HG03045 (cell line): ENCODE data around the gene SYNDIG1.

ENCODE experiments used
- ATAC-seq: cut with Tn5 transposase; IDR thresholded peaks from one replicate; pipeline ENCODE4 v1.9.1; 2021; ENCODE audit warnings: mild to moderate bottlenecking, moderate library complexity; ENCODE audit not compliant: unreplicated experiment

SYNDIG1 gene

DNA sequence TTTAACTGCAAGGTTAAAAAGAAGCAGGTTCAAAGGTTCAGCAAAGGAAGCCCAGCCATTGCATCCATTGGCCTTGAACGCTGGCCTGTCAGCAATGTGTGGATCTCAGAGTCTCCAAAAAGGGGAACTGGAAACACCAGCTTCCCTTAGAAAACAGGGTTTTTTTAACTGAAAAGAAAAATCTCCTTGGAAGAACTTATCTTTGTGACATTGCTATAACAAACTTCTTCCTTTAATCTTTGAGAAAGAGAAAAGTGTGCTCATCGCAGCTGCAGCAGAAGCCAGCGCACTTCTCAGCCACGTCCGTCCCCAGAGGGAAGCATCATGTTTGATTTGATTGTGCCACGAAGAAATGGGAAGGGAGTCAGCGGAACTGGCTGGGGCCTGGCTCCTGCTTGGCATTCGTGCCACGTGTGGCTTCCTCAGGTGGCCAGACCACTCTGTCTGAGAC, 215.0 kb downstream of the SYNDIG1 start:
- no peak for ATAC-seq

DNA sequence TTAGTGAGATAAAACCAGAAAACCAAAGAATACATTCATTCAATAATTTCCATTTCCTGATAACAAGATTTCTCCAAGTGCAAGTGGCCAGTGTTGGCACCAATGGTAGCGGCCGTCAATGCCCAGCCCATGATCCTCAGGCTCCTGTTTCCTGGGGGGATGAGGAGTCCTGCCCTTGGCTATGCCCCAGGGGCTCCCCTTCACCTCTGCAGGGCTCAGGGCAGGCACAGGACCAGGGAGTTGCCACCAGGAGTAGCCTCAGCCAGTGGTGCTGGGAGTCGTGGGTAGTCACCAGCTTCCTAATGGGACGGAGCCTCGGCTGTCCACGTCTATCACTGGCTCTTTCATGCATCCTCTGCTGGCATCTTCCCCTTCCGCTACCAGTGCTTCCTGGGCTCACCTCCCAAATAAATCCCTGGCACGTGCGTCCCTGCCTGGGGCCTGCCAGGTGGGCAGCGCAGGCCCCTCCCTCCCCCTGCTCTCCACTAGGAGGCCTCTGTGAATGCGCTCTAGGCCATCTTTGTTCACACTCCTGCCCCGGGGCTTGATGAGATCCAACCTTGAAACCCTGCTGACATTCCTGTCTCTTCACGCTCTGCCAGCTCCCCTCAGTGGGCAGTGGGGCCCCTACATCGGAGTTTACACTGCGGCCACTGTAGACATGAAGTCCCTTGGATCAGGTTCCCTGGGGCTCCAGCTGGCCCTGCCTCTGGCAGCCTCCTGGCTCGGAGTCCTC, 215.7 kb downstream of the SYNDIG1 start:
- no peak for ATAC-seq

DNA sequence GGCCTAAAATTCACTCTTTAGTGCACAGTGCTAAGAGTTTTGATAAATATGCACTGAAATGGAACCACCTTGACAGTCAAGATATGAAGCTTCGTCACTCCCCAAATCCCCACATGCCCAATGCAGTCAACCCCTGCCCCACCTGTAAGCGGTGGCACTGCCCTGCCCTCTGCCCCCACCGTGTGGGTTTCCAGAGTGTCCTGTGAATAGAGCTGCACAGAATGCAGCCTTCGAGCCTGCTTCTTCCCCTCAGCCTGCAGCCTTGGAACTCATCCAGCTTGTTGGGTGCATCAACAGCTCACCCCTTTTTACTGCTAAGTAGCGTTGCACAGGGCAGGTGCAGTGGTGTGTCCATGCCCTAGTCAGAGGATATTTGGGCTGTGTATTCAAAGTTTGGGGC, 216.3 kb downstream of the SYNDIG1 start:
- ATAC-seq = no peak

DNA sequence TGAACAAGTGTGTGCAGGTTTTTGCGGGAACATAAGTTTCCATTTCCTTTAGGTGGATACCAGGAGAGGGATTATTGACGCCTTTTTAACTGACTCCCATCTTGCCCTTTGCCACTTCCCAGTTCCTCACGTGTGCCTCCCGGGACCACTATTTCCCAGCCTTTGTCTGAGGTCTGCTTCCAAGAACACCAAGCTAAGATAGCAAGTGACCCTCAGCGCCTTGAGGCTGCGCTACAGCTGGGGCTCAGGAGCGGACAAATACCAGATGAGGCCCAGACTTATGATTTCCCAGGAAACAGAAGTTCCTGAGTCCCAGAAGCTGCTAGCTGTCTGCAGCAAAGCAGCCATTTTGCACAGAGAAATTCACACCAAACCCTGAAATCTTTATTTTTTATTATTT, 216.7 kb downstream of the SYNDIG1 start:
- no peak for ATAC-seq

DNA sequence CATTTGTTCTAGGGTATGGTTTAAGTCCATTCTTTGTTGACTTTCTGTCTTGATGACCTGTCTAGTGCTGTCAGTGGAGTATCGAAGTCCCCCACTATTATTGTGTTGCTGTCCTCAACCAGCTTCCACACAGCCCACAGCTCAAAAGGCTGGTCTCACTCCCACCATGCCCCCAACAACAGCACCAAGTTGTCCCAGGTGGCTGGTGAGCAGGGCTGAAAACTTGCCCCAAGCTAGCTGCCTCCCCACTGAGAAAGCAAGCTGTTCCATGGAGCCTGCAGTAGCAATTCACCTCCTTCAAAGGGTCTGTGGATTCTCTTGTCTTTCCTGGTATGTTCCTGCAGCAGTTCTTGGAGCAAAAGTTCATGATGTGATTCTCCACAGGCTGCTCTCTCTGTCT, 221.0 kb downstream of the SYNDIG1 start:
- no peak for ATAC-seq

DNA sequence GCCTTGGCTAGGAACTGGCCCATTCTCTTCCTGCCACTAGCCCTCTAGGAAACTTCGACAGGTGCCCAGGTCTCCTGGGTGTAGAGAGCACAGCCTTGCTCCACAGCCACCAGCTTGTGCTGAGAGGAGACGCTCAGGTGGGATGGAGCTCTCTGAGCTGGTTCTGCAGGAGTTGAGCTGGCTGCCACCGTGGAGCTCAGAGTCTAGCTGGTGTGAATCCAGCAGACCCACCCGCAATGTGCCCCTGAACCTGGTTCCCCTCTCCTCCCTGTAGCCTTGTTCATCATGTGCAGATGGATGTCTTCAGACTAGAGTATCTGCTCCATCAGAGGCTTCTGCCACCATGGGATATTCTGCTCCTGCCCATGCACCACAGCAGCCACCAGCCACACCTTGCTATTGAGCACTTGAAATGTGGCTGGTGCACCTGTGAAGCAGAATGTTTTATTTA, 222.5 kb downstream of the SYNDIG1 start:
- ATAC-seq = no peak

DNA sequence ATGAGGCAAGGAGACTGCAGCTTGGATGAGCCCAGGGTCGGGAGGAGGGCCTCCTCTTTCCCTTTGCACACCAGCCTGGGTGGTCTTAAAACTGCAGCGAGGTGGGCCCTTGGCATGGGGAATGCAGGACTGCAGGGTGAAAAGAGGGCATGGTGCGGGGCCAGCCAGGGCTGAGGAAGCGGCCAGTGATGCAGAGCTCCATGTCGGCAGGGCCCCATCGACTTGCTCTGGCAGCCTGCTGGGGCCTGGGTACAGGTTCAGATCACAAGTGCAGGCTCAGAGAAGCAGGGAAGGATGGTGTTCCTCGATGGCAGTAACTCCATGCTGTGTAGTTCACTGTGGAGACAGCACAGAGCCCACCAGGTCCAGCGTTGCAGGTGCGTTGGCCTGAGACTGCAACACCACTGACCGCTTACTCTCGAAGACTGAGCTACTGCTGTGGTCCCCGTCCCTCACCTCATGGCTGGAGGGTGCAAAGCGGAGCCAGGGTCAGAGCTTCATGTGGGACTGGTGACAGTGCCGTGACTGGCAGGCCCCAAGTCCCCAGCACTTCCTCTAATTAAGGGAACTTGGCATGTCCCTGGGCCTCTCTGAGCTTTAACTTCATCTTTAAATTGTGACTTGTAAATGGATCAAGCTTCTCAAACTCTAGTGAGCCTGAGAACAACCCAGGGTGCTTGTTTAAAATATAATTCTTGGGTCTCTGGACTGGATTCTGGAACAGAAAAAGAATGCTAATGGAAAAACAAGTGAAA, 223.2 kb downstream of the SYNDIG1 start:
- ATAC-seq = no peak

DNA sequence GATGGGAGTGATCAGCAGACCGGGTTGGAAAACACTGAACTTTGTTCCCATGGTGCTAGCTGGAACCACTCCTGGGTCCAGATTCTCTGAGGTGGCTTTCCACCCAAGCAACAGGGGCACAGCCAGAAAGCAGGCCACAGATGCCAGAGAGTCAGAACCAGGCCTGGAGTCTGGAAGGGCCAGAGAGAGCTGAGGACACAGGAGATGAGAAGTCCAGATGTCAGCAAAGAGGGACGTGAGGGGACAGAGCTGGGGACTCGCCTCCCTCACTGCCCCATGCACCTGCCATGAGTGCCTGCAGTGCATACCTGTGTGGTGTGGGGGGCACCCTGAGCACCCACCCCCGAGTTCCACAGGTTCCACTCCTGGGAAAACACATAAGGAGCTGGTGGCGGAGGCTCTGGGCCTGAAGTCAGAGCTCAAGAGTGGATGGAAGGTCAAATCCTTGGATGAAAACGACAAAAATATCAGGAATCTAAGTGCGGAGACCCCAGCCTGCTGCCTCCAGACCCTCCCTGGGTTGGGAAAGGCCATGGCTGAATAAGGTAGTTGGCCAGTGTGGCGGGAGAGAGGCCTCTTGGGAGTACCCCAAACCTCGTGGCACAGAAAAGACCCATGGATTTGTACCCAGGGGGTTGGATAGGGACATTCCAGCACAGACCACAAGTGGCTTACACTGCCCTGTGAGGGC, 224.2 kb downstream of the SYNDIG1 start:
- no peak for ATAC-seq

DNA sequence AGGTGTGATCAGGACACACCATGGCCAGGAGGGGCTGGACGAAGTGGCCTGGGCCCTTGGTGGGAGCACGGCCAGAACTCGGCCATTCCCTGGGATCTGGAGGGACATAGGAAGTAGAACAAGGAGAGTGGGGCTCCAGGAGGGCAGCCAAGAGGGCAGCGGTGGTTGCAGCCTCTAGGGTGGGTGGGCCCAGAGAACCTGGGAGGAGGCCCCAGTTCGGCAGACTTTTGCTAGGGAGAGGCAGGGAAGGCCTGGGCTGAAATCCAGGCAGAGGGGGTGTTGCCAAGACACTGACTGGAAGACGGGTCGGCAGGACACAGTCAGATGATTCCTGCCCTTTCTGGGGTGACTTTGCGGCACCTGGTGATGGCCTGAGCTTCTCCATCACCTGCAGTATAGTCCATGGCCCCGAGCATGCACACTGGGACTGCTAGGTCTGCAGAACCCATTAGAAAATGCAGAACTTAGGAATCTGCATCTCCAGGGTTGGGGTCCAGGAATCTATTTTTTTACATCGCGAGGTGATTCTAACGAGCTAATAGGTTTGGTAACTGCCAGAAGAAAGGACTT, 224.8 kb downstream of the SYNDIG1 start:
- no peak for ATAC-seq

DNA sequence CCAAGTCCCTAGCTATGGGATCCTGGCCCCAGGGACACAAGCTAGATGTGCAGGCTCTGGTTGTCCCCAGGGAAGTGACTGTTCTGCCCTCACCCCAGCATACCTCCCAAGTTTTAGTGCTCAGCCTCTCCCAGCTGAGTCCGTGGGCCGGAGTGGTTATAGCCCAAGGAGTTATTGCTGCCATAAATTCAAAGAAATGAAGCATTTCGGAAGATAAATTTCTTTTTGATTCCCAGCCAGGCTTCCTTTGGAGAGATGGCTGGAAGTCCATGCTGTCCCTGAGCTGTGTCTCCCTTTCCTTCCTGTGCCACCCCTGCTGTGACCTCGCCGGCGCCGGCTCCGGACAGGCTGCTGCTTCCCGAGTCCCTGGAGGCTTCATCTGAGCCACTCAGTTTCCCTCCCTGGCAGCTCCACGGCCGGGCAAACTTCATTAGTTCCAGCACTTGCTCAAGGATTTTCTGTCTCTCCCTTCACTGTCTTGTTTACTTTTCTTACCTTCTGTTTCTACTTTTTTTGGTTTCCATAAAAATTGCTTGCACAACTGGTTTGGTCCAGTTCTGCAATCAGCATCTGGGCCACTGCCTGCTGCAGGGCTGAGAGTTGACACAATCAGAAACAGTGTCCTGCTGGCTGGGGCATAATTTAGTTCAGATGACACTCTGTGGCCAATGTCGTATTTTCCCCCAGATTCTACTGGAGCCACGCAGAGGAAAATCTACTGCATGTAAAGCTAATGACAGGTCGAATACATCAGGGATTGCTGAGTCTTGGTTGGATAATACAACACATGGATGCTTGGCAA, 225.5 kb downstream of the SYNDIG1 start:
- ATAC-seq = no peak

DNA sequence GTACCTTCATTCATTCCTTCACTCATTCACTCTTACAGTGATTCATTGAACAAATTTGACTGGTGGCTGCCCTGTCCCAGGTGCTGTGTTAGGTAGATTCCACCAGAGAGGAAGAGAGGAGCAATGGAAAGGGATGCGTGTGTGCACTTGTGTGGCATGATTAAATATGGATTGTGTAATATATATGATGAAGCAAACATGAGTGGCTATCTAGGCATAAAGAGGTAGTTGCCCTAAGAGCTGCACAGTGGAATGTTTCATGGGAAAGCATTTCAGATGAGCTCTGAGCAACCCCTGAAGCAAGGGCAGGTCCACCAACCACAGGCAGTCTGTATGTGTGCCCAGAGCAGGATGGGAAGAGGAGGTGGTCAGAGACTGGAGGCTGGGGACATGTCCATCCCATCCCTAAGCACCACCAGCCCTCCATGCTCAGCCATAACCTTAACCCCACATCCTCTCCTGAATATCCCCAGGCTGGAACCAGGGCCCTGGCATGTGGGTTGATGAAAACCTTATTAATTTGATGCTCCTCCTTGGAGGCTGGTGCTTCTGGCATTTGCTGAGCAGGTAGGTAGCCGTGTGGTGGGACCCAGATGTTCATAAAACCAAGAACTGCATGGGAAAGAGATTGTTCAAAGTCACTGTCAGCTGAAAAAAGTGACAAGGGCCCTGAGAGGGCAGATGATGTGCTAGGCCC, 226.2 kb downstream of the SYNDIG1 start:
- ATAC-seq = no peak

DNA sequence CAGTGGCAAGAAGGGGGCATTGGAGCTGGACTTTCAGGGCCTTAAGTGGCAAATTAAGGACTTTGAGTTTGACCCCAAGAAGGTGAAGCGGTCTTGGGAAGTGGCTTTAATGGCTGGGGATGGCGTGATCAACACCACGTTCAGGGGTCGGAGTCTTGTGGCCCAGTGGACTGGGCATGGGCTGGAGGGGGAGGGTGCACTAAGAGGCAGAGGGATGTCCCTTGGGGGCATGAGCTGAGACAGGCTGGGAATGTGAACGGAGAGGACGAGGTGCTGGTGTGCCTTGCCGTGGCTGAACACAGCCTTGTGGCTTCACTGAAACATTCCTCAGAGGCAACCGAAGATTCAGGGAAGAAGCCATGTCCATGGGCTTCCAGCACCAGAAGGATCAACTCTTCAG, 227.0 kb downstream of the SYNDIG1 start:
- no peak for ATAC-seq

DNA sequence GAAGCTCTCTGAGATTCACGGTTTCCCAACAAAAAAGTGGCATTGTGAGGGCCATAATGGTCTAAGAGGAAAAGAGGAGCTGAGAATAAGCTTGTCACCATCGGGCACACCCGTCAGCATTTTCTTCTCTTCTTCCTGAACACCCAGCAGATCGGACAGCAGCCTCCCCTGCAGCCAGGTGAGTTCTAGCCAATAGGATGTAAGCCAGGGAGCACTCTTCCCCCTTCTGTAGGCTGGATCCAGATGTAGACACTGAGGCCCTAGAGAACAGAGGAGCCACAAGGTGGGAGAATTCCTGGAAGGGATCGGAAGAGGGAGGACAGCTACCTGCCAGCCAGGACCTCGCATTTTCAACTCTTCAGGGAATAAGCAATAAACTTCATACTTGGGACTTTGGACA, 228.0 kb downstream of the SYNDIG1 start:
- ATAC-seq = no peak

DNA sequence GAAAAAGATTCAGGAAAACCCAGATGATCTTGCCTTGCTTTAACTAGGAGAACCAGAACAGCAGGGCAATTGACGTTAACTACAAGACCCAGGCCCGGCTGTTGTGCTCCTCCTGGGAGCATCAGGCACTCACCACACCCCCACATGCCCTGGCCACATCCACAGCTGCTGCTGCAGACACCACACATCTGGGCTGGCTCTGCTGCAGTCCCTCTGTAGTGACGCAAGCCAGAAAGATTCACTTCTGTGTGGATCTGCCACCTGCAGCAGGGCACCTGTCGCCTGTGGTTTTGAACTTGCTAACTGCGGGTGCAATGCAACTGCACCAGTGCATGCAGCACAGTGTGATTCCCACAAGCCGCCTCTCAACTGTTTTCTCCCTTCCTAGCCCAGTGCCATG, 228.8 kb downstream of the SYNDIG1 start:
- ATAC-seq = no peak

DNA sequence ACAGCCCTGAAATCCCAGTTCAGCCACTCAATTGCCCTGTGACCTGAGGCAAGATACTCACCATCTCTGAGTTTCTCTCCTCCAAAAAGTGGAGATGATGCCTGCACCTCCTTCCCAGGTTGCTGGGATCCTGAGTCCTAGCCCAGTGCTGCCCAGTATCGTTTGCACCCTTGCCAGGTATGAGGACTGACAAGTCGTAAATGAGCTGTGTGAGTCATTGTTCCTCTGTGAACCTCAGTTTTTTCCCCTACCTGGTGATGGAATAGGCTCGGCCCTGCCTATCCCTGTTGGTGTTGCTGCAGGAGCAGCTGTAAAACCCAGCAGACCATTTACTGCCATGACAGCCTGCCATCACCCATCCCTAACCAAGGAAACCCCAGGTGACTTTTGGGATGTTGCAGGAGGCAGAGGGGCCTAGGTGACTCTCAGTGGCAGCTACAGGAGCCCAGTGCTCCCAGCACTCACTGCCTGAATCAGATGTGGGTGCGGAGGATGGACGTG, 229.3 kb downstream of the SYNDIG1 start:
- ATAC-seq = no peak

DNA sequence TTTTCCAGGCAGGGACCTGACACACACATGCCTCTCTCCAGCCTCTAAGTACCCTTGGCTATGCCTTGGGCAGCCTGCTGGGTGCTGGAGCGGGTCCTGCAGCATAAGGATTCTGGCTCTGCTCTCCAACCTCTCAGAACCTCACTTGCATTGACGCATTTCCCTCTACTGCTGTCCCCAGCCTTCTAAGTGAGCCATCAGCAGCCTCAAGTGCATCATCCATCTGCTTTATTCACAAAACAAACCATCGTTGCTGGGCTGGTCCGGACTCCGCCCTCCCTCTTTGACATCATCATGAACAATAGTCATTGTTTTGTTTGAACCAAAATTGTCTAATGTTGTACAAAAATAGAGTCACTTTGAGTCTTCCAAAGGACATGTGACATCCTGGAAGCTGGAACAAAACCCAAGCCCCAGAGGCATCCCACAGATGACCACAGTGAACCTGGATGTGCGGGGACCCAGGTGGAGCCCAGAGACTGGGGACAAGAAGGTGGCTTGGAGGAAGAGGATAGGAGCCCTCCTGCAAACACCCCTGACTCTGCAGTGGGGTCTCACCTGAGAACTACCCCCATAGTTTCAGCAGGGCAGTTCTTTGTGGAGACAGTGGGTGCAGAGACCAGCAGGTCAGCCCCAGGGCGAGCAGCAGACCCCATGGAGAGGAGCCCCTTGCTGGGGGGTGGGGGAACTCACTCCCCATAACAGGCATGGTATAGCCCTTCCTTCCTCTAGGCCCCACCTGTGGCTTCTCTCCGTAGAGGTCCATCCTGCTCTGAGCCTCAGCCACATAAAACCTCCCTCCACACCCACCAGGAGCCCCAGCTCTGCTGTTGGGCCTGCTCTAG, 230.1 kb downstream of the SYNDIG1 start:
- no peak for ATAC-seq

DNA sequence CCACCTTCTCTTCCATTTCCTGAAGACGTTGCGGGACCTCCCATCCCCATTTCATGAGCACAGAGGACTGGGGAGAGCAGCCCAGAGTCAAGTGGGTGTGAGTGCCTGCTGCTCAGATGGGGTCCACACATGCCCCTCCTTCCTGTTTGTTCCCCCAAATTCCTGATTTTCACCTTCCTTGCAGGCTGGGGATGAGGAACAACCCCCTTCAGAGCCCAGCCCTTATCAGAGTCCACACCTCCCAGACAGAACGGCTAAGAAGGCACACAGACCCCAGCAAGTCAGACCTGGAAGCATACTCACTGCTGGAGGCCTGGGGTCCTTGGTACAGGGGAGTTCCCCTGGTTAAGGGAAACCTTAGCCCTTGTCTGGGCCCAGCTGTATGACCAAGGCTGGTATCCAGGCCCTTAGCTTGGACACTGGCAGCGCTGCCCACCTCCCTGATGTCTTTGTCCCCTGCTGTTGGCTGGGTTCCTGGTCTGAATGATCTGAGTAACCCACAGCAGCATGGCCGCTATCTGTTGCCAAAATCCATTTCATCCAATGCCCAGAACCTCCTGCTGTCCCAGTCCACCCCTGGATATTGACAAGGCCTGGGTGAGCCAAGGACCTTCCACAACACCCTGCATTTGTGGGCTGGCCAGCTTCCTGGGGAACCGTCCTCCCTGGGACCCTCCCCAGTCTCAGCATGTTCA, 230.9 kb downstream of the SYNDIG1 start:
- no peak for ATAC-seq

DNA sequence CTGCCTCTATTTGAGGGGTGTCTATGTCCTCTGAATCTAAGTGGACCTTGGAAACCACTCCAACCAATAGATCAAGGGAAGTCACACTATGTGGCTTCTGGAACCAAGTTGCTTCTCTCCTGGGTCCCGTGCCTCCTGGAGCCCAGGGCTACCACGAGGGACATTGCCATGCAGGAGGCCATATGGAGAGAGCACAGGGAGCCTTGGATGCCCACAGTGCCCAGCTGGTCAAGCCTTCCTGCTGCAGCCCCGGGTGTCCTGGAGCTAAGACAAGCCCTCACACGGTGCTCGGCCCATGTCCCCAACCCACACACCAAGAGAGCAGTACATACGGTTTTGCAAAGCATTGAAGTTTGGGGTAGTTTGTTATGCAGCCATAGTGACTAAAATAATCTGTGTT, 231.6 kb downstream of the SYNDIG1 start:
- no peak for ATAC-seq
